Mesothelial cell of epicardium (in vitro differentiated cells): ENCODE results near the gene BCOR. TPM values are rescaled to one million over a fixed set of nuclear protein-coding genes. Genes with fewer than 3 reads are reported as not detected.

Experiments
- DNase-seq, 2 experiments: peaks; one replicate each; pipeline ENCODE4 v3.0.0; 2021; ENCODE audit warnings: low spot score in 2 of 2; ENCODE audit not compliant: unreplicated experiment in 2 of 2
- H3K27ac Mint-ChIP-seq: 2 replicates; pipeline ENCODE4 v1.8.0; 2021; ENCODE audit warnings: mixed read lengths
- H3K27me3 Mint-ChIP-seq: 2 replicates; pipeline ENCODE4 v1.8.0; 2021; ENCODE audit warnings: low read depth, mixed read lengths
- H3K36me3 Mint-ChIP-seq: 2 replicates; pipeline ENCODE4 v1.8.0; 2021; ENCODE audit warnings: mixed read lengths
- H3K4me1 Mint-ChIP-seq: 2 replicates; pipeline ENCODE4 v1.8.0; 2021; ENCODE audit warnings: mixed read lengths
- H3K4me3 Mint-ChIP-seq: 2 replicates; pipeline ENCODE4 v1.8.0; 2021; ENCODE audit warnings: mild to moderate bottlenecking, moderate library complexity, mixed read lengths
- H3K9me3 Mint-ChIP-seq: 2 replicates; pipeline ENCODE4 v1.8.0; 2021; ENCODE audit warnings: mixed read lengths
- total RNA-seq: library from RNA; stranded (reverse); gene quantifications from 3 replicates; pipeline ENCODE4 v1.2.1, GENCODE V29; 2021
- TF ChIP-seq, protein P1 (sequence below): fragments of 200-600 bp; sonication (generic); IDR thresholded peaks from one replicate; pipeline ENCODE4 v1.5.0; 2021; ENCODE audit warnings: antibody characterized with exemption; ENCODE audit not compliant: unreplicated experiment

The BCOR gene
- total RNA-seq, 1 donor from 2014 or later = 52.3 TPM

DNA sequence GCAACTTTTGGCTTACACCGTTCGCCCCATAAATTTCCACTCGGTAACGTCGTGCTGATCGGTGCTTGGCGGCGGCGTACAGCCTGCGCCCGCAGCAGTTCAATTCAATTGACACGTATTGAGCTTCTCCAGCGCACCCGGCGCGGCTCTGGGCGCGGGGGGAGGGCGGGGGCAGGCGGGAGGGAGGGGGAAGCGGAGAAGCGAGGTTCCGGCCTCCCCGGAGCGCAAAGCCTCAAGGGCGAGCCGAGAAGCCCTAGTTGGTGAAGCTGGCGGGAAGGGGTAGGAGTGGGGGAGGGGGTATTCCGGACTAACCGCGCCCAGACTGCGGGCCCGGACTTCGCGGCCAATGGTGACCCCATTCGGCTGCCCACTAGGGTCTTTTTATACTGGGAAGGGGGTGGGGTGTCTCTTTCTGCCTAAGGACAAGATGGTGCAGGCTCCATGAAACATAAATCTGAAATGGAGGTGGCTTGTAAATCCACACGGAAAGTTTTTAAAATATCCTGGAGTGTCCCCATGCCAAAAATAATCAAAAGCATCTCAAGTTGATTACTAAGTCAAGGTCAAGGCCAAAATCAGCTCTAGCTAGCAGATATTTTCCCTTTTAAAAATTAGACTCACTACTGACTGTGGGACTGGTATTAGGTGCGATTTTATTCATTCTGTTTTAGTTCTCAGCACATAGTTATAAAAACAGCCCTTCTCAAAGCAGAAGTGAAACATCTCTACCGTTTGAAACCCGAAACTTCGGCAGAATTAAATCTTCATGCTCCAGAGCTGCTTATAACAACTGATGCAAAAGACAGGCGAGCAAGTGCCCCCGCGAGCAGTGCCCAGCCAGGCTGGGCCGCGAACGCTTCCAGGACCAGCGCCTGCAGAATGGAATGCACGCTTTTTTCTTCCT is 1.5 kb upstream of the BCOR start:
- peaks cover 34% of the 10 kb centered on the region for H3K4me1 Mint-ChIP-seq
- H3K36me3 Mint-ChIP-seq = no peaks in the 10 kb centered on the region
- H3K27me3 Mint-ChIP-seq = no peaks in the 10 kb centered on the region
- peak overlapping the region; percentile 84 for H3K27ac Mint-ChIP-seq
- TF ChIP-seq, protein P1, sequence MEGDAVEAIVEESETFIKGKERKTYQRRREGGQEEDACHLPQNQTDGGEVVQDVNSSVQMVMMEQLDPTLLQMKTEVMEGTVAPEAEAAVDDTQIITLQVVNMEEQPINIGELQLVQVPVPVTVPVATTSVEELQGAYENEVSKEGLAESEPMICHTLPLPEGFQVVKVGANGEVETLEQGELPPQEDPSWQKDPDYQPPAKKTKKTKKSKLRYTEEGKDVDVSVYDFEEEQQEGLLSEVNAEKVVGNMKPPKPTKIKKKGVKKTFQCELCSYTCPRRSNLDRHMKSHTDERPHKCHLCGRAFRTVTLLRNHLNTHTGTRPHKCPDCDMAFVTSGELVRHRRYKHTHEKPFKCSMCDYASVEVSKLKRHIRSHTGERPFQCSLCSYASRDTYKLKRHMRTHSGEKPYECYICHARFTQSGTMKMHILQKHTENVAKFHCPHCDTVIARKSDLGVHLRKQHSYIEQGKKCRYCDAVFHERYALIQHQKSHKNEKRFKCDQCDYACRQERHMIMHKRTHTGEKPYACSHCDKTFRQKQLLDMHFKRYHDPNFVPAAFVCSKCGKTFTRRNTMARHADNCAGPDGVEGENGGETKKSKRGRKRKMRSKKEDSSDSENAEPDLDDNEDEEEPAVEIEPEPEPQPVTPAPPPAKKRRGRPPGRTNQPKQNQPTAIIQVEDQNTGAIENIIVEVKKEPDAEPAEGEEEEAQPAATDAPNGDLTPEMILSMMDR = no peak
- H3K4me3 Mint-ChIP-seq = peak overlapping the region; percentile 68
- peaks cover 4% of the 10 kb centered on the region for H3K9me3 Mint-ChIP-seq
- no peak for DNase-seq

DNA sequence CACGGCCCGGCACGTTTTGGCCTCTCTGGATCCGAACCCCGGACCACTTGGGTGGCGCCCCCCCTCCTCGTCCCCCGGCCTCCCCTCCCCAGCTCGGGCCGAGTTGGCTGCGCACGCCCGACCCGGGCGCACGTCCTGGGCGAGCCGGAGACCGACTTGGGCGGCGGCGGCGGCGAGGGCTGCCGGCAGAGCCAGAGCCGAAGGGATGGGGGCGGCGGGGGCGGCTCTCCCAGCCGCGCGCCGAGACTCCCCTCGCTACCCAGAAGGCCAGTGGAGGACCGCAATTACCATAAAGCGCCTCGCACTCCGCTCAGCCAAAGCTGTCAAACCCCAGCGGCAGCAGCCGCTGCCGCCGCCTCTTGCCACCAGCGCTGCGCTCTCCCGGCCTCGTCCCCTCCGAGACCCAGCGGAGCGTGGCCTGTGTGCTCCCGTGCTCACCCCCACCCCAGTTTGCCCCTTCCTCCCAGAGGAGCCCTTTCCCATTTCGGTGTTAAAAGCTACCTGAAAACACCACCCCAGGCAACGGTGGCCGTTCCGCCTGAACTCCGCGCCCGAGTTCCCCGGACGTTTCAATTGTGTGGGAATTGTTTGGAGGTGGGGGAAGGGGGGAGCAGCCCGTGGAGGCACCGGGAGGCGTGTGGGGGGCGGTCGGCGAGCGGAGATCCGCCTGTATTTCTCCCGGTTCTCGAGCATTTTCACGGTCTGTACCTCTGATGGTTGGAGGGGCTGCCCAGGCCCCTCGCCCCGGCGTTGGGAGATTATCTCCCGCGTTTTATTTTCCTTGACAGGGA is 701 bp upstream of the BCOR start:
- Mint-ChIP-seq H3K4me1 (peaks cover 34% of the 10 kb centered on the region), H3K27me3 (no peaks in the 10 kb centered on the region), H3K36me3 (no peaks in the 10 kb centered on the region), H3K9me3 (peaks cover 4% of the 10 kb centered on the region), H3K27ac (peak overlapping the region; percentile 82), H3K4me3 (peak overlapping the region; percentile 68)
- DNase-seq = peak in 1 of 2 experiments; percentile 68
- TF ChIP-seq, protein P1 = no peak

DNA sequence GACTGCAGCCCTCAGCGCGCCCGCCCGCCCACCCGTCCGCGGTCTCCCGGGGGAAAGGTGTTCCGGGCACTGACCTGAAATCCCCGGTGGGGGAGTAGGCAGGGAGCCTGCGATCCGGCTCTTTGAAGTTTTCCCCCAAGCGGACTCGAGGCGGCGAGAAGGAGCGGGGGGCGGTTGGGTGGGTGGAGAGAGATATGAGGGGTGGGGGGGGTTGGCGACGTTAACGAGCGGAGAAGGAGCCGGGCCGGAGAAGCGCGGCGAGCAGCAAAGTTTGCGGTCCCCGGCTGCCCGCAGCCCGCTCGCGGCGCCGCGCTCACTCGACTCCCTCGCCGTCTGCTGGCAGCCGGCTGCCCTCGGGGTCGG is 636 bp downstream of the BCOR start:
- H3K27ac Mint-ChIP-seq = peak overlapping the region; percentile 30

DNA sequence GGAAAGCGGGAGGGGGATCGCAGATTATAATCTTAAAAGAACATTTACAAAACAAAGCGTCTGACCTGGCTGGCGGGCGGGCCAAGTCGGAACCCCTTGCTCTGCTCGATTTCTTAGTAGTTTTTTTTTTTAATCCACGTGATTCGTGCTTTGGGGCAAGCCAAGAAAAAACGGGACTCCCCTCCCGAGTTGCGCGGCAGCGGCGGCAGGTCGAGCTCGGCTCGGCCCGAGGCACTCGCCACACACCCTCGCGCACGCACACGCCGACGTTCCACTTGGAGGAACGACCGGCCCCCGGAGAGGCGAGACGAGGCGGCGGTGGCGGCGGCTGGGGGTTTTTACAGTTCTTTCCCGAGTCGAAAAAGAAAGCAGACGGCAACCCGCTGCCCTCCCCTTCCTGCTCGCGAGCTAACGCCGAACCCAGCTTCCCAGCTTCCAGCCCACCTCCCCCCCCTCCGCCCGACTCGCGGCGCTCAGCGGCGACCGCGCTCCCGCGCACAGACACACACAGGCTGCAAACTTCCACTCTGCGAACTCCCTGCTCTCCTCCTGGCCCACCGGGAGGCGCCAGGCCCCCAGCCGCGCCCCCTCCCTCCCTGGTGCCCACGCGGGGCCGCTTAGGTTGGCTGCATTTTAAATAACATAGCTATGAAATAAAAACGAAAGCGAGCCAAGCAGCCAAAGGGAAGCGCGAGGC is 1.2 kb downstream of the BCOR start:
- TF ChIP-seq, protein P1 = no peak
- Mint-ChIP-seq H3K27ac (peak overlapping the region; percentile 71), H3K4me3 (peak overlapping the region; percentile 81), H3K9me3 (peaks cover 4% of the 10 kb centered on the region), H3K27me3 (no peaks in the 10 kb centered on the region), H3K4me1 (peaks cover 39% of the 10 kb centered on the region), H3K36me3 (no peaks in the 10 kb centered on the region)
- no peak for DNase-seq

More for the DNA sequence above, 636 bp downstream of the BCOR start:
- Mint-ChIP-seq H3K36me3 (no peaks in the 10 kb centered on the region), H3K27me3 (no peaks in the 10 kb centered on the region), H3K9me3 (peaks cover 4% of the 10 kb centered on the region), H3K4me1 (peaks cover 41% of the 10 kb centered on the region), H3K4me3 (peak overlapping the region; percentile 63)
- no peak for DNase-seq
- TF ChIP-seq, protein P1 = no peak

DNA sequence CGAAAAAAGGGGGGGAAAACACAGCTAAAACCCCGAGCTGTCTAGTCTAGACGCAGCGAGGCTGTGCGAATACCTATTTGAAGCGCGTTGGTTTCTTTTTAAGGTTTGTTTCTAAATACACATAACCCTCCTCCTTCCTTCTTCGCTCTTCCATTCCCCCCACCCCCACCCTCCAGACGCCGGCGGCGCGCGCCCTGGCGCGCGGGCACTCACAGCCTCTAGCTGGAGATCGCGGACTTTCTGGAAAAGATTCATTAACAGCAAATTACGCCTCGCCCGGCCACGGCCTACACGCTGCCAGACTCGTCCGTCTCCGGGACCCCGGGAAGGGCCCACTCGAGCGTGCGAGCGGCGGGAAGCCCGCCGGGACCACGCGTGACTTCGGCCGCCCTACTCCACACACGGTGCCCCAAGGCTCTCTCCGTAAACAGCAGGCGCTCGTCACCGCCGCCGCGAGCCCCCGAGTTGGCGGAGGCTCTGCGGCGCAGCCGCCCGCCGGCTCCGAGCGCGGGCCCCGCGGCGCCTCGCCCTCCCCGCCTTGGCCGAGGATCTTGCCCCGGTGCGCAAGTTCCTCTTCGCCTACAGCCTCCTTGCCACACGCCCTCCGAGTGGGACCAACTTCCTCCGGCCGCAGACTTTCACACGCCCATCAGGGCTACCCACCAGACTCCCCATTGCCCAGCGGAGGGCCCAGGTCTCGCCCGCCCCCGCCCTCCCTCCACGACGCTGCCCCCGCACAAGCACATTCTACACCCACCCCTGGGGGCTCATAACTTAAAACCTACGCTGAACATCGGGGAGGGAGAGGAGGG is 2.0 kb downstream of the BCOR start:
- peaks cover 45% of the 10 kb centered on the region for H3K4me1 Mint-ChIP-seq
- H3K27ac Mint-ChIP-seq = peak overlapping the region; percentile 91
- no peaks in the 10 kb centered on the region for H3K27me3 Mint-ChIP-seq
- H3K4me3 Mint-ChIP-seq = peak overlapping the region; percentile 81
- H3K9me3 Mint-ChIP-seq = peaks cover 7% of the 10 kb centered on the region
- H3K36me3 Mint-ChIP-seq = no peaks in the 10 kb centered on the region
- TF ChIP-seq, protein P1 = no peak
- DNase-seq = no peak
